Mesenteric fat pad (tissue), 1 donor: ENCODE measurements around the gene CHKA. TPM values are rescaled to one million over a fixed set of nuclear protein-coding genes. Genes with fewer than 3 reads are reported as not detected.

Source experiments
- DNase-seq: peaks from one replicate; pipeline ENCODE4 v3.0.0-alpha.2; 2020; ENCODE audit warnings: low spot score
- long read RNA-seq: library from polyadenylated mRNA; unstranded; transcript quantifications from one replicate; pipeline ENCODE4 v2.0.0, GENCODE V29; 2020
- total RNA-seq: library from RNA; stranded (reverse); fragmentation: NEBNext Ultra II Directional; extraction: Animal tissue kit (Norgen Biotek cat#: 25700); gene quantifications from one replicate; pipeline ENCODE4 v1.2.1, GENCODE V29; 2021
- donor health status: DM: yes; HTN: yes; CAD: no.

CHKA gene
- total RNA-seq = 33.4 TPM
- long read RNA-seq, partial matches to known transcripts = 0 of 11 reads
- long read RNA-seq, other reads (novel, unspliced or antisense) = 11 of 11 reads

- peak; percentile 97 for DNase-seq
These were observed at the start of gene CHKA for GRCh38 chr11:68121067-68121899. Gene CHKA, minus strand, starts transcription at chr11:68121388. Its CDS starts 211 bp downstream, at chr11:68121177.

- no peak for DNase-seq
These were observed 48.3 kb upstream of the CHKA start for GRCh38 chr11:68169442-68169841.

GRCh38 chr11:68168694-68169093 lies 47.5 kb upstream of the CHKA start:
- DNase-seq = no peak

- no peak for DNase-seq
These were observed 46.3 kb upstream of the CHKA start for GRCh38 chr11:68167474-68167873.

- no peak for DNase-seq
These were observed 45.8 kb upstream of the CHKA start for GRCh38 chr11:68166969-68167368.

GRCh38 chr11:68165601-68166000 lies 44.4 kb upstream of the CHKA start:
- no peak for DNase-seq

- no peak for DNase-seq
These were observed 43.2 kb upstream of the CHKA start for GRCh38 chr11:68164437-68164836.

GRCh38 chr11:68163691-68164090 lies 42.5 kb upstream of the CHKA start:
- no peak for DNase-seq

- no peak for DNase-seq
These were observed 39.0 kb upstream of the CHKA start for GRCh38 chr11:68160100-68160695.

GRCh38 chr11:68159665-68160064 lies 38.5 kb upstream of the CHKA start:
- DNase-seq = no peak

GRCh38 chr11:68159161-68159560 lies 38.0 kb upstream of the CHKA start:
- no peak for DNase-seq

GRCh38 chr11:68158580-68158979 lies 37.4 kb upstream of the CHKA start:
- DNase-seq = no peak

GRCh38 chr11:68153742-68154141 lies 32.6 kb upstream of the CHKA start:
- DNase-seq = no peak

- no peak for DNase-seq
These were observed 28.8 kb upstream of the CHKA start for GRCh38 chr11:68150037-68150436.

- no peak for DNase-seq
These were observed 28.2 kb upstream of the CHKA start for GRCh38 chr11:68149417-68149816.

GRCh38 chr11:68148879-68149278 lies 27.7 kb upstream of the CHKA start:
- no peak for DNase-seq

GRCh38 chr11:68148071-68148805 lies 27.1 kb upstream of the CHKA start:
- no peak for DNase-seq

- DNase-seq = peak; percentile 89
These were observed 25.7 kb upstream of the CHKA start for GRCh38 chr11:68146704-68147474.

- peak; percentile 93 for DNase-seq
These were observed 24.9 kb upstream of the CHKA start for GRCh38 chr11:68146010-68146540.

GRCh38 chr11:68145120-68145866 lies 24.1 kb upstream of the CHKA start:
- peak; percentile 76 for DNase-seq
